Measurements from ENCODE around the gene ROBO2.

GRCh38 chr3:77376511-77376910 lies 336.6 kb downstream of the ROBO2 start:
- TF ChIP-seq, protein P1, sequence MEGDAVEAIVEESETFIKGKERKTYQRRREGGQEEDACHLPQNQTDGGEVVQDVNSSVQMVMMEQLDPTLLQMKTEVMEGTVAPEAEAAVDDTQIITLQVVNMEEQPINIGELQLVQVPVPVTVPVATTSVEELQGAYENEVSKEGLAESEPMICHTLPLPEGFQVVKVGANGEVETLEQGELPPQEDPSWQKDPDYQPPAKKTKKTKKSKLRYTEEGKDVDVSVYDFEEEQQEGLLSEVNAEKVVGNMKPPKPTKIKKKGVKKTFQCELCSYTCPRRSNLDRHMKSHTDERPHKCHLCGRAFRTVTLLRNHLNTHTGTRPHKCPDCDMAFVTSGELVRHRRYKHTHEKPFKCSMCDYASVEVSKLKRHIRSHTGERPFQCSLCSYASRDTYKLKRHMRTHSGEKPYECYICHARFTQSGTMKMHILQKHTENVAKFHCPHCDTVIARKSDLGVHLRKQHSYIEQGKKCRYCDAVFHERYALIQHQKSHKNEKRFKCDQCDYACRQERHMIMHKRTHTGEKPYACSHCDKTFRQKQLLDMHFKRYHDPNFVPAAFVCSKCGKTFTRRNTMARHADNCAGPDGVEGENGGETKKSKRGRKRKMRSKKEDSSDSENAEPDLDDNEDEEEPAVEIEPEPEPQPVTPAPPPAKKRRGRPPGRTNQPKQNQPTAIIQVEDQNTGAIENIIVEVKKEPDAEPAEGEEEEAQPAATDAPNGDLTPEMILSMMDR (IDR thresholded peaks at IDR 0.05; ENCODE audit: poor library complexity), result no peak
- TF ChIP-seq EZH2phosphoT487 (IDR thresholded peaks at IDR 0.05; ENCODE audit: low read depth, severe bottlenecking, unreplicated experiment) (no peak), EZH2 (IDR thresholded peaks at IDR 0.05; ENCODE audit: borderline replicate concordance) (no peak)

Data from hepatocyte (in vitro differentiated cells).